Uterus (tissue), 4 donors: Measurements from ENCODE around the gene HLX. TPM values are rescaled to one million over a fixed set of nuclear protein-coding genes. Genes with fewer than 3 reads are reported as not detected.

Experiments used
- DNase-seq, 2 donors: peaks; one replicate each; pipeline ENCODE4 v3.0.0-alpha.2; 2019 to 2020
- H3K27ac ChIP-seq, 2 donors: fragments of 200-600 bp; sonication (generic); 1 replicate in 1 of 2; 2 replicates in 1 of 2; pipeline ENCODE4 v1.5.1; 2016 to 2018
- H3K27me3 ChIP-seq, 2 donors: fragments of 200-600 bp; sonication (generic); one replicate each; pipeline ENCODE4 v1.5.1; 2018 to 2019; ENCODE audit warnings: control low read depth in 1 of 2
- H3K36me3 ChIP-seq, 2 donors: fragments of 200-600 bp; sonication (generic); one replicate each; pipeline ENCODE4 v1.5.1; 2019; ENCODE audit warnings: control low read depth in 1 of 2
- H3K4me1 ChIP-seq, 2 donors: fragments of 200-600 bp; sonication (generic); one replicate each; pipeline ENCODE4 v1.5.1; 2018 to 2019; ENCODE audit warnings: control low read depth in 1 of 2
- H3K4me3 ChIP-seq, 2 donors: fragments of 200-600 bp; sonication (generic); 1 replicate in 1 of 2; 2 replicates in 1 of 2; pipeline ENCODE4 v1.5.1; 2018 to 2019; ENCODE audit warnings: mild to moderate bottlenecking in 1 of 2
- H3K9me3 ChIP-seq, 2 donors: fragments of 200-600 bp; sonication (generic); one replicate each; pipeline ENCODE4 v1.5.1; 2019; ENCODE audit warnings: control low read depth in 1 of 2
- POLR2A ChIP-seq, 2 donors: fragments of 450-650 bp; IDR thresholded peaks; one replicate each; pipeline ENCODE4 v1.6.1; 2016; ENCODE audit warnings: antibody characterized with exemption in 2 of 2, mild to moderate bottlenecking in 1 of 2, moderate library complexity in 1 of 2
- intact Hi-C: fragments of 100-400 bp; cut with DNase I; formaldehyde crosslinking; loops from one replicate; pipeline ENCODE4 v1.15.1; 2023; ENCODE audit warnings: low total_unique reads
- total RNA-seq, 4 donors: library from RNA; depleted of rRNA in 3 of 4; stranded (reverse); fragments of >200 nt in 3 of 4; gene quantifications; one replicate each; pipeline versions ENCODE4 v1.1.0 to v1.2.4, GENCODE V29; 2014 to 2023
- TF ChIP-seq, protein P1 (sequence below), 4 experiments: fragments of 200-600 bp in 2 of 4; fragments of 450-650 bp in 2 of 4; sonication (generic) in 2 of 4; IDR thresholded peaks; one replicate each; pipeline ENCODE4 v1.5.1; 2016 to 2019; ENCODE audit warnings: antibody characterized with exemption in 4 of 4, mild to moderate bottlenecking in 2 of 4, moderate library complexity in 1 of 4
- donor health status: DM: yes; HTN: yes; CAD: no.

HLX gene
- total RNA-seq, 4 donors from 2014 or later: 0.26 to 35.9 (median 7.0) TPM

DNA sequence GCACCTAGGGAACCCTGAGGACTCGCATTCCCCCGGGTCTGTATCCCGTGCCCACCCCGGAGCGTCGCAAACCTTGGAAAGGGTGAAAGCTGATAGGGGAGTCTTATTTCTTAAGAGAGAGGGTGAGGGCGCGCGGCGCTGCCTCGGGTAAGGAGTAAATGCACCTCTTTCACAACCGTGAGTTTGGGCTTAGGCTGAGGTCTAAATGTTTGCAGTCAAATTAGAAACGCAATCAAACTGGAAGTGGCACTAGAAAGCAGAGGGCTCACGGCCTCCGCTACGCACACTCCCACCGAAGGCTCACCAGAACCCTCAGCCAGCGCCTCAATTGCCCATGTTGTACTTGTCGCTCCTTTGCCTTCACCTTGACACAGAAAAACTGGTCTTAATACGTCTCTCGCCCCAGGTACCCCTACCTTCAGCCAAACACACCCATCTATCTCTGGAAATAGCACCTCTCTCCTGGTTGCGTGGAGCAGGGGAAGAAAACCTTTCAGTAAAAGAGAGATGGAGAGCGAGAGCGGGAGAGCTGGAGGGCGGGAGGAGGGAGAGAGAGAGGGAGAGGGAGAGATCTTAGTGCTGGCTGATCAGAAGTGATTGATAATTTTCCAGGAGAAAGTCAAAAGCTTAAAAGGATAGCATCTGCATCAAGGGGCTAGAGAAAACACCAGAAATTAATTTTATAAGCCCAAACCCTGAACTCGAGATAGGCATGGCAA lies 1.7 kb upstream of the HLX start:
- H3K4me1 ChIP-seq: peaks cover 0 to 9% of the 10 kb centered on the region in 2 donors
- DNase-seq: no peak
- H3K27me3 ChIP-seq: peaks cover 0 to 14% of the 10 kb centered on the region in 2 donors
- H3K27ac ChIP-seq: peak overlapping the region; percentile 66 to 89
- no peaks in the 10 kb centered on the region for H3K9me3 ChIP-seq
- intact Hi-C loops: loop anchor here (10.0 kb wide), 1 partner anchor 557 kb away; no protein-coding TSS in a partner anchor
- H3K36me3 ChIP-seq: no peaks in the 10 kb centered on the region
- peak overlapping the region in 1 of 2 donors; percentile 8 for H3K4me3 ChIP-seq
- no peak for TF ChIP-seq POLR2A (IDR thresholded peaks at IDR 0.05)
- TF ChIP-seq, protein P1, sequence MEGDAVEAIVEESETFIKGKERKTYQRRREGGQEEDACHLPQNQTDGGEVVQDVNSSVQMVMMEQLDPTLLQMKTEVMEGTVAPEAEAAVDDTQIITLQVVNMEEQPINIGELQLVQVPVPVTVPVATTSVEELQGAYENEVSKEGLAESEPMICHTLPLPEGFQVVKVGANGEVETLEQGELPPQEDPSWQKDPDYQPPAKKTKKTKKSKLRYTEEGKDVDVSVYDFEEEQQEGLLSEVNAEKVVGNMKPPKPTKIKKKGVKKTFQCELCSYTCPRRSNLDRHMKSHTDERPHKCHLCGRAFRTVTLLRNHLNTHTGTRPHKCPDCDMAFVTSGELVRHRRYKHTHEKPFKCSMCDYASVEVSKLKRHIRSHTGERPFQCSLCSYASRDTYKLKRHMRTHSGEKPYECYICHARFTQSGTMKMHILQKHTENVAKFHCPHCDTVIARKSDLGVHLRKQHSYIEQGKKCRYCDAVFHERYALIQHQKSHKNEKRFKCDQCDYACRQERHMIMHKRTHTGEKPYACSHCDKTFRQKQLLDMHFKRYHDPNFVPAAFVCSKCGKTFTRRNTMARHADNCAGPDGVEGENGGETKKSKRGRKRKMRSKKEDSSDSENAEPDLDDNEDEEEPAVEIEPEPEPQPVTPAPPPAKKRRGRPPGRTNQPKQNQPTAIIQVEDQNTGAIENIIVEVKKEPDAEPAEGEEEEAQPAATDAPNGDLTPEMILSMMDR (IDR thresholded peaks at IDR 0.05): no peak

GRCh38 chr1:220878191-220879075 lies 810 bp upstream of the HLX start:
- peak overlapping the region; percentile 89 to 92 for H3K27ac ChIP-seq
- H3K4me3 ChIP-seq: peak overlapping the region; percentile 28 to 84
- H3K9me3 ChIP-seq: no peaks in the 10 kb centered on the region
- intact Hi-C loops: loop anchor here (10.0 kb wide), 1 partner anchor 556 kb away; no protein-coding TSS in a partner anchor
- TF ChIP-seq POLR2A (IDR thresholded peaks at IDR 0.05): no peak
- TF ChIP-seq, protein P1 (IDR thresholded peaks at IDR 0.05): no peak
- H3K4me1 ChIP-seq: peaks cover 0 to 9% of the 10 kb centered on the region in 2 donors
- H3K36me3 ChIP-seq: no peaks in the 10 kb centered on the region
- DNase-seq: no peak
- peaks cover 0 to 14% of the 10 kb centered on the region in 2 donors for H3K27me3 ChIP-seq

DNA sequence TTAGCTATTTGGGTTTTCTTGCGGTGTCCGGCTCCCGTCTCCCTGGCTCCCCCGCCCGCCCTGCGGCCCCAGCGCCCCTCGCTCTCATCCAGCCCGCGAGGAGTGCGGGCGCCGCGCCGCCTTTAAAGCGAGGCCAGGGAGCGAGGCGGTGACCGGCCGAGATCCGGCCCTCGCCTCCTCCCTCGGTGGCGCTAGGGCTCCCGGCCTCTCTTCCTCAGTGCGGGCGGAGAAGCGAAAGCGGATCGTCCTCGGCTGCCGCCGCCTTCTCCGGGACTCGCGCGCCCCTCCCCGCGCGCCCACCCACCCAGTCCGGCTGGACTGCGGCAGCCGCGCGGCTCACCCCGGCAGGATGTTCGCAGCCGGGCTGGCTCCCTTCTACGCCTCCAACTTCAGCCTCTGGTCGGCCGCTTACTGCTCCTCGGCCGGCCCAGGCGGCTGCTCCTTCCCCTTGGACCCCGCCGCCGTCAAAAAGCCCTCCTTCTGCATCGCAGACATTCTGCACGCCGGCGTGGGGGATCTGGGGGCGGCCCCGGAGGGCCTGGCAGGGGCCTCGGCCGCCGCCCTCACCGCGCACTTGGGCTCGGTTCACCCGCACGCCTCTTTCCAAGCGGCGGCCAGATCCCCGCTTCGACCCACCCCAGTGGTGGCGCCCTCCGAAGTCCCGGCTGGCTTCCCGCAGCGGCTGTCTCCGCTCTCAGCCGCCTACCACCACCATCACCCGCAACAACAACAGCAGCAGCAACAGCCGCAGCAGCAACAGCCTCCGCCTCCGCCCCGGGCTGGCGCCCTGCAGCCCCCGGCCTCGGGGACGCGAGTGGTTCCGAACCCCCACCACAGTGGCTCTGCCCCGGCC lies 492 bp downstream of the HLX start:
- no peaks in the 10 kb centered on the region for H3K36me3 ChIP-seq
- peak overlapping the region; percentile 89 to 92 for H3K27ac ChIP-seq
- H3K4me1 ChIP-seq: peaks cover 0 to 9% of the 10 kb centered on the region in 2 donors
- intact Hi-C loops: loop anchor here (10.0 kb wide), 2 partner anchors 325 to 555 kb away; no protein-coding TSS in a partner anchor
- peak overlapping the region; percentile 39 to 84 for H3K4me3 ChIP-seq
- no peaks in the 10 kb centered on the region for H3K9me3 ChIP-seq
- peak; percentile 22 to 49 for DNase-seq
- peaks cover 0 to 16% of the 10 kb centered on the region in 2 donors for H3K27me3 ChIP-seq
- TF ChIP-seq, protein P1 (IDR thresholded peaks at IDR 0.05): no peak
- no peak for TF ChIP-seq POLR2A (IDR thresholded peaks at IDR 0.05)

- Histone ChIP-seq H3K4me1 (peaks cover 0 to 9% of the 10 kb centered on the region in 2 donors), H3K4me3 (peak overlapping the region; percentile 39 to 84), H3K9me3 (no peaks in the 10 kb centered on the region), H3K27ac (peak overlapping the region; percentile 89 to 92), H3K36me3 (no peaks in the 10 kb centered on the region), H3K27me3 (peaks cover 0 to 22% of the 10 kb centered on the region in 2 donors)
- no peak for DNase-seq
- TF ChIP-seq, protein P1 (IDR thresholded peaks at IDR 0.05): no peak
- no peak for TF ChIP-seq POLR2A (IDR thresholded peaks at IDR 0.05)
- intact Hi-C loops: loop anchor here (10.0 kb wide), 1 partner anchor 324 kb away; no protein-coding TSS in a partner anchor
Measured at GRCh38 chr1:220880362-220880670, 1.1 kb downstream of the HLX start.
